Measurements from ENCODE around the gene VMO1.

Gene VMO1

DNA sequence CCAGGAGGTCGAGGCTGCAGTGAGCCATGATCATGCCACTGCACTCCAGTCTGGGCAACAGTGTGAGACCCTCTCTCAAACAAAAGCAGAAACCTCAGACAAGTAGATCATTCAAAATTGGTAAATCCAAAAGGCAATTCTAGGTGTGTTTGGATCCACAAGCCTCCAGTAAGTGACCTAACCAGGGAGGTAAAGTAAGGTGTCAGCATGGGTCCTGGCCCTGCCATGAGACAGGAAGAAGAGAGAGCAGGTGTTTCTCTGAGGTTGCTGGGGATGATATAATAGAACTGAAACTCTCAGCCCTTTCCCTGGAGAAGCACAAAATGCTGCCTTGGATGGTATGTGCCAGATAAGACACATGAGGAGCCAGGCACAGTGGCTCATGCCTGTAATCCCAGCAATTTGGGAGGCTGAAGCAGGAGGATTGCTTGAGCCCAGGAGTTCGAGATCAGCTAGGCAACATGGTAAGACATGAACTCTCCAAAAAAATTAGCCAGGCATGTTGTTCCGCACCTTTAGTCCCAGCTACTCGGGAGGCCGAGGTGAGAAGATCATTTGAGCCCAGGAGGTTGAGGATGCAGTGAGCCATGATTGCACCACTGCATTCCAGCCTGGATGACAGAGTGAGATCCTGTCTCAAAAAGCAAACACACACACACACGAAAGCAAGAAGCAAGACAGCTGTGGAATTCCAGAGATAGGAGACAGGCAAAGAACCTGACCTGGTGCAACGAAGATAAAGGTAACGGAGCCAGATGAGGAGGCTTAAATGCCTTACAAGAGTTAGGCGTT is 8.0 kb downstream of the VMO1 start:
- Histone ChIP-seq H3K9me3 (ENCODE audit: control extremely low read depth in 1 of 5, control insufficient read depth in 4 of 5, insufficient read depth in 2 of 5, low read depth in 1 of 5, low read length in 4 of 5) (no peaks in the 10 kb centered on the region), H3K27ac (ENCODE audit: insufficient read depth in 1 of 2, low read depth in 1 of 2, low read length in 2 of 2, poor library complexity in 1 of 2, severe bottlenecking in 2 of 2) (no peak overlapping the region), H3K36me3 (ENCODE audit: control insufficient read depth in 4 of 4, insufficient read depth in 4 of 4, low read length in 3 of 4) (no peaks in the 10 kb centered on the region), H3K27me3 (replicated peaks in 2 of 5; ENCODE audit: control insufficient read depth in 4 of 5, insufficient read depth in 5 of 5, low read length in 4 of 5) (peaks cover 0 to 33% (median 9%) of the 10 kb centered on the region in 5 experiments), H3K4me1 (ENCODE audit: control extremely low read depth in 1 of 4, control insufficient read depth in 4 of 4, insufficient read depth in 4 of 4, low read length in 3 of 4) (peaks cover 0 to 3% (median 0%) of the 10 kb centered on the region in 4 experiments), H3K4me3 (ENCODE audit: control insufficient read depth in 1 of 7, extremely low read depth in 1 of 7, insufficient read depth in 4 of 7, low read depth in 2 of 7, low read length in 6 of 7) (no peak overlapping the region)
- POLR2A ChIA-PET, result no interaction called here
- WGBS (ENCODE audit: insufficient coverage), result 93% methylated on average over 8 of the region's 9 CpGs
- no peak for DNase-seq
- CTCF ChIA-PET, result interaction anchor here (1.6 kb wide), 1 partner anchor 34 kb away, joined by 4 read pairs; no protein-coding TSS in a partner anchor

GRCh38 chr17:4772235-4772613 is 13.9 kb downstream of the VMO1 start:
- WGBS (ENCODE audit: insufficient coverage), result 97% methylated on average over 9 of the region's 10 CpGs

GRCh38 chr17:4771519-4772234 is 14.5 kb downstream of the VMO1 start, which contains the start of gene TM4SF5:
Gene TM4SF5, plus strand, starts transcription at chr17:4771886. Its CDS starts 37 bp downstream, at chr17:4771923.
- DNase-seq, result no peak
- no peaks in the 10 kb centered on the region for H3K9me3 ChIP-seq (ENCODE audit: control extremely low read depth in 1 of 5, control insufficient read depth in 4 of 5, insufficient read depth in 2 of 5, low read depth in 1 of 5, low read length in 4 of 5)
- peaks cover 0 to 7% (median 5%) of the 10 kb centered on the region in 5 experiments for H3K27me3 ChIP-seq (replicated peaks in 2 of 5; ENCODE audit: control insufficient read depth in 4 of 5, insufficient read depth in 5 of 5, low read length in 4 of 5)
- ChIA-PET POLR2A (no interaction called here), CTCF (interaction anchor here (0.6 to 0.9 kb wide), 2 partner anchors 9 to 12 kb away, joined by 3 to 6 read pairs; no protein-coding TSS in a partner anchor)
- H3K36me3 ChIP-seq (ENCODE audit: control insufficient read depth in 4 of 4, insufficient read depth in 4 of 4, low read length in 3 of 4), result no peaks in the 10 kb centered on the region
- H3K4me3 ChIP-seq (ENCODE audit: control insufficient read depth in 1 of 7, extremely low read depth in 1 of 7, insufficient read depth in 4 of 7, low read depth in 2 of 7, low read length in 6 of 7), result no peak within 1 kb of the TSS
- peaks cover 0 to under 1% (median under 1%) of the 10 kb centered on the region in 4 experiments for H3K4me1 ChIP-seq (ENCODE audit: control extremely low read depth in 1 of 4, control insufficient read depth in 4 of 4, insufficient read depth in 4 of 4, low read length in 3 of 4)
- H3K27ac ChIP-seq (ENCODE audit: insufficient read depth in 1 of 2, low read depth in 1 of 2, low read length in 2 of 2, poor library complexity in 1 of 2, severe bottlenecking in 2 of 2), result no peak within 1 kb of the TSS
- 75% methylated on average over 10 of the region's 13 CpGs for WGBS (ENCODE audit: insufficient coverage)

More at GRCh38 chr17:4772235-4772613, 13.9 kb downstream of the VMO1 start:
- Histone ChIP-seq H3K27ac (ENCODE audit: insufficient read depth in 1 of 2, low read depth in 1 of 2, low read length in 2 of 2, poor library complexity in 1 of 2, severe bottlenecking in 2 of 2) (no peak overlapping the region), H3K4me1 (ENCODE audit: control extremely low read depth in 1 of 4, control insufficient read depth in 4 of 4, insufficient read depth in 4 of 4, low read length in 3 of 4) (no peaks in the 10 kb centered on the region), H3K4me3 (ENCODE audit: control insufficient read depth in 1 of 7, extremely low read depth in 1 of 7, insufficient read depth in 4 of 7, low read depth in 2 of 7, low read length in 6 of 7) (no peak overlapping the region), H3K27me3 (replicated peaks in 2 of 5; ENCODE audit: control insufficient read depth in 4 of 5, insufficient read depth in 5 of 5, low read length in 4 of 5) (peaks cover 0 to 7% (median 5%) of the 10 kb centered on the region in 5 experiments), H3K36me3 (ENCODE audit: control insufficient read depth in 4 of 4, insufficient read depth in 4 of 4, low read length in 3 of 4) (no peaks in the 10 kb centered on the region), H3K9me3 (ENCODE audit: control extremely low read depth in 1 of 5, control insufficient read depth in 4 of 5, insufficient read depth in 2 of 5, low read depth in 1 of 5, low read length in 4 of 5) (no peaks in the 10 kb centered on the region)
- no peak for DNase-seq
- ChIA-PET CTCF (interaction anchor here (0.9 kb wide), 1 partner anchor 9 kb away, joined by 6 read pairs; no protein-coding TSS in a partner anchor), POLR2A (no interaction called here)

- peaks cover 0 to 7% (median 6%) of the 10 kb centered on the region in 4 experiments for H3K4me1 ChIP-seq (ENCODE audit: control extremely low read depth in 1 of 4, control insufficient read depth in 4 of 4, insufficient read depth in 4 of 4, low read length in 3 of 4)
- no peaks in the 10 kb centered on the region for H3K36me3 ChIP-seq (ENCODE audit: control insufficient read depth in 4 of 4, insufficient read depth in 4 of 4, low read length in 3 of 4)
- no peak overlapping the region for H3K27ac ChIP-seq (ENCODE audit: insufficient read depth in 1 of 2, low read depth in 1 of 2, low read length in 2 of 2, poor library complexity in 1 of 2, severe bottlenecking in 2 of 2)
- no peak overlapping the region for H3K4me3 ChIP-seq (ENCODE audit: control insufficient read depth in 1 of 7, extremely low read depth in 1 of 7, insufficient read depth in 4 of 7, low read depth in 2 of 7, low read length in 6 of 7)
- peaks cover 0 to 7% (median 5%) of the 10 kb centered on the region in 5 experiments for H3K27me3 ChIP-seq (replicated peaks in 2 of 5; ENCODE audit: control insufficient read depth in 4 of 5, insufficient read depth in 5 of 5, low read length in 4 of 5)
- ChIA-PET POLR2A (no interaction called here), CTCF (interaction anchor here (1.6 kb wide), 1 partner anchor 20 kb away, joined by 5 read pairs; no protein-coding TSS in a partner anchor)
- WGBS (ENCODE audit: insufficient coverage), result 100% methylated on average over 1 of the region's 2 CpGs
- H3K9me3 ChIP-seq (ENCODE audit: control extremely low read depth in 1 of 5, control insufficient read depth in 4 of 5, insufficient read depth in 2 of 5, low read depth in 1 of 5, low read length in 4 of 5), result no peaks in the 10 kb centered on the region
- no peak for DNase-seq
Measured at GRCh38 chr17:4769628-4770027, 16.5 kb downstream of the VMO1 start.

DNA sequence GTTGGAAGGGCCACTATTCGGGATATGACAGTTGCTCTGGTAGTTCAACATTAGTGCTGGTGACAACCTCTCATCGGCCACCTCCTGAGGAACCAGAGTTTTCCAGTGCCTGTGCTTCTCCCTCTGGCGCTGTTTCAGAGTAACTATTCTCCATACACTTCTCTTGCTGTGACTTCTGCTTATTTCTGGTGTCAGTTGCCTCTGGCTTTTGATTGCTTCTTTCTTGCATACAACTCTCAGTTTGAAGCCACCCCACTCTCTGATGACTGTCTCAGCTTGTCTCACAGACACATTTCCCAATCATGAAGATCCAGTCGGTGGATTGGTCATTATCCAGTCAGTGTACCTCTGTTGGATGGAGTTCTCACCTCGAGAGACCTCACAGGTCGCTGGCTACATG is 17.9 kb downstream of the VMO1 start:
- WGBS (ENCODE audit: insufficient coverage), result 97% methylated on average over 4 of the region's 6 CpGs
- ChIA-PET CTCF (interaction anchor here (0.6 to 0.8 kb wide), 2 partner anchors 15 to 41 kb away, joined by 3 read pairs; no protein-coding TSS in a partner anchor), POLR2A (no interaction called here)
- no peaks in the 10 kb centered on the region for H3K36me3 ChIP-seq (ENCODE audit: control insufficient read depth in 4 of 4, insufficient read depth in 4 of 4, low read length in 3 of 4)
- H3K4me1 ChIP-seq (ENCODE audit: control extremely low read depth in 1 of 4, control insufficient read depth in 4 of 4, insufficient read depth in 4 of 4, low read length in 3 of 4), result peaks cover 0 to 12% (median 8%) of the 10 kb centered on the region in 4 experiments
- no peak overlapping the region for H3K4me3 ChIP-seq (ENCODE audit: control insufficient read depth in 1 of 7, extremely low read depth in 1 of 7, insufficient read depth in 4 of 7, low read depth in 2 of 7, low read length in 6 of 7)
- no peak for DNase-seq
- no peaks in the 10 kb centered on the region for H3K9me3 ChIP-seq (ENCODE audit: control extremely low read depth in 1 of 5, control insufficient read depth in 4 of 5, insufficient read depth in 2 of 5, low read depth in 1 of 5, low read length in 4 of 5)
- peaks cover 0 to 5% (median 2%) of the 10 kb centered on the region in 5 experiments for H3K27me3 ChIP-seq (replicated peaks in 2 of 5; ENCODE audit: control insufficient read depth in 4 of 5, insufficient read depth in 5 of 5, low read length in 4 of 5)
- H3K27ac ChIP-seq (ENCODE audit: insufficient read depth in 1 of 2, low read depth in 1 of 2, low read length in 2 of 2, poor library complexity in 1 of 2, severe bottlenecking in 2 of 2), result no peak overlapping the region

- Histone ChIP-seq H3K9me3 (ENCODE audit: control extremely low read depth in 1 of 5, control insufficient read depth in 4 of 5, insufficient read depth in 2 of 5, low read depth in 1 of 5, low read length in 4 of 5) (no peaks in the 10 kb centered on the region), H3K4me1 (ENCODE audit: control extremely low read depth in 1 of 4, control insufficient read depth in 4 of 4, insufficient read depth in 4 of 4, low read length in 3 of 4) (peaks cover 0 to 12% (median 8%) of the 10 kb centered on the region in 4 experiments), H3K4me3 (ENCODE audit: control insufficient read depth in 1 of 7, extremely low read depth in 1 of 7, insufficient read depth in 4 of 7, low read depth in 2 of 7, low read length in 6 of 7) (no peak overlapping the region), H3K27ac (ENCODE audit: insufficient read depth in 1 of 2, low read depth in 1 of 2, low read length in 2 of 2, poor library complexity in 1 of 2, severe bottlenecking in 2 of 2) (no peak overlapping the region), H3K36me3 (ENCODE audit: control insufficient read depth in 4 of 4, insufficient read depth in 4 of 4, low read length in 3 of 4) (no peaks in the 10 kb centered on the region), H3K27me3 (replicated peaks in 2 of 5; ENCODE audit: control insufficient read depth in 4 of 5, insufficient read depth in 5 of 5, low read length in 4 of 5) (peaks cover 0 to 2% (median 0%) of the 10 kb centered on the region in 5 experiments)
- 100% methylated on average over 2 of the region's 9 CpGs for WGBS (ENCODE audit: insufficient coverage)
- ChIA-PET CTCF (no interaction called here), POLR2A (no interaction called here)
- DNase-seq, result no peak
Measured at GRCh38 chr17:4766723-4767122, 19.4 kb downstream of the VMO1 start.
